H9 (cell line): ENCODE data around the gene VDAC1. TPM values are rescaled to one million over a fixed set of nuclear protein-coding genes. Genes with fewer than 3 reads are reported as not detected.

Experiments used
- DNase-seq: peaks from one replicate; pipeline ENCODE4 v3.0.0-alpha.2; 2017
- H2AFZ ChIP-seq: one replicate; pipeline ENCODE4 v1.6.1; 2013; ENCODE audit warnings: mild to moderate bottlenecking, low read length, control low read depth, moderate library complexity
- H2AK5ac ChIP-seq: 2 replicates; pipeline ENCODE4 v1.6.1; 2013; ENCODE audit warnings: low read length, control low read depth, mixed read lengths; ENCODE audit not compliant: insufficient read length
- H2BK120ac ChIP-seq: one replicate; pipeline ENCODE4 v1.6.1; 2013; ENCODE audit warnings: low read depth, mild to moderate bottlenecking, low read length, control low read depth, inconsistent platforms; ENCODE audit not compliant: poor library complexity, severe bottlenecking
- H2BK12ac ChIP-seq: 2 replicates; pipeline ENCODE4 v1.6.1; 2013; ENCODE audit warnings: low read length, control low read depth, mixed read lengths, low read depth; ENCODE audit not compliant: insufficient read length
- H2BK15ac ChIP-seq: 2 replicates; pipeline ENCODE4 v1.6.1; 2013; ENCODE audit warnings: low read depth, low read length, control low read depth
- H2BK20ac ChIP-seq: one replicate; pipeline ENCODE4 v1.6.1; 2013; ENCODE audit warnings: low read depth, mild to moderate bottlenecking, low read length, control low read depth, inconsistent platforms; ENCODE audit not compliant: poor library complexity, severe bottlenecking
- H2BK5ac ChIP-seq: 2 replicates; pipeline ENCODE4 v1.6.1; 2013; ENCODE audit warnings: low read length, control low read depth, mixed read lengths; ENCODE audit not compliant: insufficient read length
- H3K14ac ChIP-seq: 2 replicates; pipeline ENCODE4 v1.6.1; 2013; ENCODE audit warnings: low read length, control low read depth; ENCODE audit not compliant: insufficient read depth
- H3K18ac ChIP-seq: 2 replicates; pipeline ENCODE4 v1.6.1; 2013; ENCODE audit warnings: low read depth, mild to moderate bottlenecking, mixed read lengths, low read length, control low read depth; ENCODE audit not compliant: insufficient read length
- H3K23ac ChIP-seq: 2 replicates; pipeline ENCODE4 v1.6.1; 2013; ENCODE audit warnings: low read length, control low read depth, mixed read lengths, low read depth; ENCODE audit not compliant: insufficient read length
- H3K23me2 ChIP-seq: 2 replicates; pipeline ENCODE4 v1.6.1; 2013; ENCODE audit warnings: low read depth, mild to moderate bottlenecking, mixed read lengths, low read length, control low read depth; ENCODE audit not compliant: insufficient read length, poor library complexity, severe bottlenecking
- H3K27ac ChIP-seq: 2 replicates; pipeline ENCODE4 v1.5.1; 2013; ENCODE audit warnings: low read length, control low read depth, mixed read lengths, low read depth; ENCODE audit not compliant: insufficient read length
- H3K27me3 ChIP-seq: 2 replicates; pipeline ENCODE4 v1.6.1; 2013; ENCODE audit warnings: low read length, control low read depth, inconsistent platforms; ENCODE audit not compliant: insufficient read depth
- H3K4ac ChIP-seq: 2 replicates; pipeline ENCODE4 v1.6.1; 2013; ENCODE audit warnings: low read depth, mild to moderate bottlenecking, control low read depth, inconsistent platforms, low read length, moderate library complexity
- H3K4me1 ChIP-seq: 2 replicates; pipeline ENCODE4 v1.6.1; 2013; ENCODE audit warnings: low read length, control low read depth, inconsistent platforms; ENCODE audit not compliant: insufficient read depth
- H3K4me2 ChIP-seq: 2 replicates; pipeline ENCODE4 v1.6.1; 2013; ENCODE audit warnings: low read length, control low read depth, mixed read lengths; ENCODE audit not compliant: insufficient read length, insufficient read depth
- H3K56ac ChIP-seq: 2 replicates; pipeline ENCODE4 v1.6.1; 2013; ENCODE audit warnings: low read depth, mild to moderate bottlenecking, mixed read lengths, low read length, control low read depth; ENCODE audit not compliant: insufficient read length
- H3K79me1 ChIP-seq: 2 replicates; pipeline ENCODE4 v1.6.1; 2013; ENCODE audit warnings: low read depth, mild to moderate bottlenecking, moderate library complexity, low read length, control low read depth, inconsistent platforms; ENCODE audit not compliant: insufficient read depth, poor library complexity, severe bottlenecking
- H3K79me2 ChIP-seq: 2 replicates; pipeline ENCODE4 v1.6.1; 2013; ENCODE audit warnings: low read length, control low read depth, inconsistent platforms; ENCODE audit not compliant: insufficient read depth
- H3K9ac ChIP-seq: 2 replicates; pipeline ENCODE4 v1.6.1; 2013; ENCODE audit warnings: low read length, control low read depth, mixed read lengths; ENCODE audit not compliant: insufficient read length; ENCODE audit errors: extremely low read depth
- H3K9me3 ChIP-seq: one replicate; pipeline ENCODE4 v1.6.1; 2013; ENCODE audit warnings: low read depth, low read length, inconsistent platforms; ENCODE audit not compliant: control insufficient read depth
- H3T11ph ChIP-seq: one replicate; pipeline ENCODE4 v1.6.1; 2013; ENCODE audit warnings: mild to moderate bottlenecking, low read length, control low read depth, inconsistent platforms
- H4K20me1 ChIP-seq: one replicate; pipeline ENCODE4 v1.6.1; 2013; ENCODE audit not compliant: control insufficient read depth, insufficient read length, insufficient read depth
- H4K5ac ChIP-seq: 2 replicates; pipeline ENCODE4 v1.6.1; 2013; ENCODE audit warnings: low read depth, mild to moderate bottlenecking, mixed read lengths, low read length, control low read depth; ENCODE audit not compliant: insufficient read length
- H4K8ac ChIP-seq: replicated peaks from 2 replicates; pipeline ENCODE4 v1.6.1; 2013; ENCODE audit warnings: low read length, control low read depth, mixed read lengths, low read depth; ENCODE audit not compliant: insufficient read length
- H4K91ac ChIP-seq: 2 replicates; pipeline ENCODE4 v1.6.1; 2013; ENCODE audit warnings: low read depth, mild to moderate bottlenecking, moderate library complexity, mixed read lengths, low read length, control low read depth; ENCODE audit not compliant: insufficient read length
- H3K27ac Mint-ChIP-seq, 3 experiments: 2 replicates in 2 of 3; 3 replicates in 1 of 3; pipeline ENCODE4 v1.8.0; 2020 to 2021; ENCODE audit warnings: mixed read lengths in 3 of 3, mild to moderate bottlenecking in 1 of 3, moderate library complexity in 1 of 3
- H3K27me3 Mint-ChIP-seq: 2 replicates; pipeline ENCODE4 v1.8.0; 2021; ENCODE audit warnings: low read depth, mild to moderate bottlenecking, moderate library complexity, mixed read lengths
- H3K36me3 Mint-ChIP-seq, 3 experiments: 2 replicates in 2 of 3; 3 replicates in 1 of 3; pipeline ENCODE4 v1.8.0; 2020 to 2021; ENCODE audit warnings: low read depth in 3 of 3, mixed read lengths in 3 of 3; ENCODE audit not compliant: insufficient read depth in 1 of 3
- H3K4me1 Mint-ChIP-seq, 2 experiments: 2 replicates each; pipeline ENCODE4 v1.8.0; 2020; ENCODE audit warnings: mixed read lengths in 2 of 2
- H3K4me3 Mint-ChIP-seq, 2 experiments: 2 replicates in 1 of 2; 3 replicates in 1 of 2; pipeline ENCODE4 v1.8.0; 2020 to 2021; ENCODE audit warnings: mild to moderate bottlenecking in 2 of 2, mixed read lengths in 2 of 2, moderate library complexity in 1 of 2
- H3K9me3 Mint-ChIP-seq, 2 experiments: 2 replicates in 1 of 2; 3 replicates in 1 of 2; pipeline ENCODE4 v1.8.0; 2020; ENCODE audit warnings: mild to moderate bottlenecking in 2 of 2, mixed read lengths in 2 of 2, moderate library complexity in 1 of 2
- WGBS: extraction: QIAGEN DNeasy Blood & Tissue Kit; methylation state at CpG from one replicate; pipeline ENCODE4 v1.1.7; 2013; ENCODE audit warnings: missing lambda C conversion rate, low lambda C conversion rate, mixed read lengths; ENCODE audit not compliant: insufficient read length; ENCODE audit errors: extremely low coverage; 5-methylcytosine and 5-hydroxymethylcytosine counted together
- total RNA-seq: library from RNA; stranded (reverse); gene quantifications from 2 replicates; pipeline ENCODE4 v1.2.1, GENCODE V29; 2021
- TF ChIP-seq, protein P1 (sequence below): fragments of 200-600 bp; sonication (generic); conservative IDR thresholded peaks from 3 replicates; pipeline ENCODE4 v1.8.0; 2021; ENCODE audit warnings: antibody characterized with exemption, mild to moderate bottlenecking

The VDAC1 gene
- total RNA-seq, 1 experiment from 2014 or later, result 208 TPM

DNA sequence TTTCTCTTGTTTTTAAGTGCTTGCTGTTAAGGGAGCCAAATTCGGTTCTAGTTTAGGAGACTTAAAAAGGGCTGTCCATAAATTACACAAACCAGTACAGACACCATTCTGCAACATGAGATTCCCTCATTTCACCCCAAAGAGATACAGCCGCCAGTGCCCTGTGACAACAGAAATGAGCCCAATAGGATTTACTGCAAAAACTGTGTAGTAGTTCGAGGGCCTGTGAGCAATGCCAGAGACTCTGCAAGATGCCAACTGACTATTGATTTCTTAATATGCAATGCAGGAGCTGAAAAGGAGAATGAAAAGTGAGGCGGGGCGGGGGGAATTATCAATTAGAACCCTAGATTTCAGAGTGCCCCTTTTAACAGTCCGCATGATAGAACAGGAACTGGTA, 30.6 kb downstream of the VDAC1 start:
- no CpG with 5 or more reads among the region's 6 CpGs for WGBS
- Histone ChIP-seq H4K91ac (no peak overlapping the region), H2BK15ac (no peak overlapping the region), H4K20me1 (no peaks in the 10 kb centered on the region), H3K9ac (no peak overlapping the region), H3K4ac (no peak overlapping the region), H3K14ac (no peak overlapping the region), H3K79me1 (no peaks in the 10 kb centered on the region), H3K23me2 (no peaks in the 10 kb centered on the region), H3T11ph (no peak overlapping the region), H3K27me3 (no peaks in the 10 kb centered on the region), H2AFZ (no peak overlapping the region), H3K4me2 (no peak overlapping the region), H4K8ac (no peak overlapping the region), H2BK5ac (no peak overlapping the region), H2AK5ac (no peak overlapping the region), H3K27ac (no peak overlapping the region), H2BK120ac (no peak overlapping the region), H2BK20ac (no peak overlapping the region), H3K9me3 (no peaks in the 10 kb centered on the region), H3K4me1 (no peaks in the 10 kb centered on the region), H2BK12ac (no peak overlapping the region), H4K5ac (no peak overlapping the region), H3K18ac (no peak overlapping the region), H3K23ac (no peak overlapping the region), H3K56ac (no peak overlapping the region), H3K79me2 (no peaks in the 10 kb centered on the region)
- no peak for DNase-seq
- peaks cover 26 to 69% (median 64%) of the 10 kb centered on the region in 3 experiments; a peak in 6 of 7 replicates for H3K36me3 Mint-ChIP-seq
- no peaks in the 10 kb centered on the region for H3K27me3 Mint-ChIP-seq
- no peak overlapping the region for H3K4me3 Mint-ChIP-seq
- TF ChIP-seq, protein P1, sequence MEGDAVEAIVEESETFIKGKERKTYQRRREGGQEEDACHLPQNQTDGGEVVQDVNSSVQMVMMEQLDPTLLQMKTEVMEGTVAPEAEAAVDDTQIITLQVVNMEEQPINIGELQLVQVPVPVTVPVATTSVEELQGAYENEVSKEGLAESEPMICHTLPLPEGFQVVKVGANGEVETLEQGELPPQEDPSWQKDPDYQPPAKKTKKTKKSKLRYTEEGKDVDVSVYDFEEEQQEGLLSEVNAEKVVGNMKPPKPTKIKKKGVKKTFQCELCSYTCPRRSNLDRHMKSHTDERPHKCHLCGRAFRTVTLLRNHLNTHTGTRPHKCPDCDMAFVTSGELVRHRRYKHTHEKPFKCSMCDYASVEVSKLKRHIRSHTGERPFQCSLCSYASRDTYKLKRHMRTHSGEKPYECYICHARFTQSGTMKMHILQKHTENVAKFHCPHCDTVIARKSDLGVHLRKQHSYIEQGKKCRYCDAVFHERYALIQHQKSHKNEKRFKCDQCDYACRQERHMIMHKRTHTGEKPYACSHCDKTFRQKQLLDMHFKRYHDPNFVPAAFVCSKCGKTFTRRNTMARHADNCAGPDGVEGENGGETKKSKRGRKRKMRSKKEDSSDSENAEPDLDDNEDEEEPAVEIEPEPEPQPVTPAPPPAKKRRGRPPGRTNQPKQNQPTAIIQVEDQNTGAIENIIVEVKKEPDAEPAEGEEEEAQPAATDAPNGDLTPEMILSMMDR, result no peak
- no peaks in the 10 kb centered on the region for H3K9me3 Mint-ChIP-seq
- no peak overlapping the region for H3K27ac Mint-ChIP-seq
- H3K4me1 Mint-ChIP-seq, result peaks cover 5 to 7% of the 10 kb centered on the region in 2 experiments
